HG03097 (cell line): ENCODE measurements around the gene TEC.

Experiments used
- ATAC-seq: cut with Tn5 transposase; IDR thresholded peaks from one replicate; pipeline ENCODE4 v1.9.1; 2021; ENCODE audit not compliant: unreplicated experiment, low FRiP score

Gene TEC

GRCh38 chr4:48130100-48130499 lies 139.5 kb downstream of the TEC start:
- ATAC-seq = no peak

- no peak for ATAC-seq
Measured at GRCh38 chr4:48129307-48130014, 140.2 kb downstream of the TEC start.

GRCh38 chr4:48127682-48128404 lies 141.8 kb downstream of the TEC start:
- peak; percentile 93 for ATAC-seq

GRCh38 chr4:48127231-48127630 lies 142.4 kb downstream of the TEC start:
- ATAC-seq = no peak

- ATAC-seq = no peak
Measured at GRCh38 chr4:48126621-48127020, 143.0 kb downstream of the TEC start.

- ATAC-seq = no peak
Measured at GRCh38 chr4:48124870-48125269, 144.8 kb downstream of the TEC start.

- ATAC-seq = no peak
Measured at GRCh38 chr4:48122756-48123155, 146.9 kb downstream of the TEC start.

GRCh38 chr4:48121180-48121579 lies 148.5 kb downstream of the TEC start:
- ATAC-seq = no peak

- ATAC-seq = no peak
Measured at GRCh38 chr4:48120132-48120531, 149.5 kb downstream of the TEC start.

- ATAC-seq = no peak
Measured at GRCh38 chr4:48119646-48120045, 150.0 kb downstream of the TEC start.

- ATAC-seq = no peak
Measured at GRCh38 chr4:48118081-48118480, 151.6 kb downstream of the TEC start.

- no peak for ATAC-seq
Measured at GRCh38 chr4:48116582-48116981, 153.1 kb downstream of the TEC start.

- no peak for ATAC-seq
Measured at GRCh38 chr4:48114412-48114811, 155.2 kb downstream of the TEC start.

GRCh38 chr4:48112017-48112667 lies 157.5 kb downstream of the TEC start:
- no peak for ATAC-seq

GRCh38 chr4:48110452-48110978 lies 159.1 kb downstream of the TEC start:
- ATAC-seq = no peak

- peak; percentile 57 for ATAC-seq
Measured at GRCh38 chr4:48109413-48110263, 160.0 kb downstream of the TEC start.

- no peak for ATAC-seq
Measured at GRCh38 chr4:48108309-48109073, 161.1 kb downstream of the TEC start.

- ATAC-seq = no peak
Measured at GRCh38 chr4:48105230-48105629, 164.4 kb downstream of the TEC start.

GRCh38 chr4:48103483-48104139 lies 166.0 kb downstream of the TEC start:
- peak; percentile 61 for ATAC-seq
